ENCODE measurements around the gene RRM1. TPM values are rescaled to one million over a fixed set of nuclear protein-coding genes. Genes with fewer than 3 reads are reported as not detected.

RRM1 gene
- total RNA-seq, 1 experiment from 2014 or later = 84.1 TPM

Other genes with a start within 250 kb of the RRM1 start
- 13.4 and 16.5 TPM in 2 replicates for gene STIM1, start 239.1 kb upstream of the RRM1 start, total RNA-seq (2014; rRNA removed; shearing (Covaris generic); ENCODE audit: low replicate concordance)